GM12891 (cell line): ENCODE measurements around the gene IRAG1.

Source experiments
- PAX5 ChIP-seq: IDR thresholded peaks from 2 replicates; pipeline ENCODE4 v1.6.1; 2011; ENCODE audit warnings: low read length, moderate library complexity, mild to moderate bottlenecking; ENCODE audit not compliant: insufficient read depth, severe bottlenecking
- POLR2A ChIP-seq: IDR thresholded peaks from 2 replicates; pipeline ENCODE4 v1.6.1; 2011; ENCODE audit warnings: low read depth, low read length, control low read depth
- POLR2AphosphoS5 ChIP-seq: IDR thresholded peaks from 2 replicates; pipeline ENCODE4 v1.6.1; 2011; ENCODE audit warnings: low read depth, low read length, control low read depth
- TAF1 ChIP-seq: IDR thresholded peaks from 2 replicates; pipeline ENCODE4 v1.6.1; 2011; ENCODE audit warnings: low read depth, low read length, control low read depth

- TF ChIP-seq POLR2A, result no peak
- TF ChIP-seq TAF1, result no peak
- TF ChIP-seq POLR2AphosphoS5, result no peak
- TF ChIP-seq PAX5, result no peak
These were observed 38.3 kb downstream of the IRAG1 start for GRCh38 chr11:10655227-10655626.
